ENCODE measurements around the gene NOVA1. TPM values are rescaled to one million over a fixed set of nuclear protein-coding genes. Genes with fewer than 3 reads are reported as not detected.

NOVA1 gene
- total and polyA plus RNA-seq, 2 of the 4 experiments (the other 2 are of a cell fraction), result 0.90 to 3.0 TPM

DNA sequence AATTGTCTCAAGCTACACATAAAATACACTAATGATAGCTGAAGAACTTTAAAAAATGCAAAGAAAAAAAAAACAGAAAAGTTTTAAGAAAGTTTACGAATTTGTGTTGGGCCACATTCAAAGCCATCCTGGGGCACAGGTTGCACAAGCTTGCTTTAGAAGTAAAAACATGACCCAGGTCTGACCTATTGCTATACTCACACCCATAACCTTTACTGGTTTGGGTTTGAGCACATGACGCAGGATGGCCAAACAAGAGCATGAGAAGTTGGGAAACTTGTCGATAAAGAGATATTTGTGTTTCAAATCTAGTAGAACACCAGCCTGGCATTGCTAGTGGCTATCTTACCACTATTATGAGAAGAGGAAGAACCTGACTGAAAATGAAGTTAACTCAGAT, 143.7 kb downstream of the NOVA1 start:
- ChIA-PET CTCF (no interaction called here), POLR2A (ENCODE audit: unreplicated experiment) (no interaction called here)
- in situ Hi-C loops (cut with MboI; ENCODE audit: low sequenced_read_pairs), result no loop called here
- H3K36me3 ChIP-seq (ENCODE audit: control insufficient read depth, insufficient read depth, low read length), result no peaks in the 10 kb centered on the region
- H2BK120ac ChIP-seq (ENCODE audit: low read depth, low read length), result no peak overlapping the region
- H3K4me1 ChIP-seq (ENCODE audit: control insufficient read depth, insufficient read depth, low read length), result no peaks in the 10 kb centered on the region
- H3K23ac ChIP-seq (ENCODE audit: low read depth, low read length), result no peak overlapping the region
- DNase-seq (no peak), ATAC-seq (ENCODE audit: low read depth) (no peak)
- no peak overlapping the region for H3K27ac ChIP-seq (ENCODE audit: insufficient read depth, low read length)
- H4K8ac ChIP-seq (ENCODE audit: low read depth in 2 of 2, low read length in 2 of 2), result no peak overlapping the region
- no peak overlapping the region for H3K18ac ChIP-seq (ENCODE audit: low read depth, low read length)
- H3K9me3 ChIP-seq (ENCODE audit: control insufficient read depth, insufficient read depth, low read length), result no peaks in the 10 kb centered on the region
- H4K91ac ChIP-seq (ENCODE audit: insufficient read depth, low read depth, low read length), result no peak overlapping the region
- intact Hi-C loops (cut with micrococcal nuclease), result no loop called here
- BruUV-seq (replicated peaks), result no TSS peak
- H2AK5ac ChIP-seq (ENCODE audit: low read depth, low read length), result no peak overlapping the region
- no peak overlapping the region for H3K9ac ChIP-seq (ENCODE audit: low read depth, low read length)
- H3K4ac ChIP-seq (ENCODE audit: low read depth, low read length), result no peak overlapping the region
- H4K20me1 ChIP-seq (ENCODE audit: insufficient read depth, low read length), result no peaks in the 10 kb centered on the region
- no peaks in the 10 kb centered on the region for H3K79me1 ChIP-seq (ENCODE audit: low read depth in 1 of 2, low read length in 2 of 2)
- dilution Hi-C loops (cut with HindIII; ENCODE audit: low sequenced_read_pairs, unreplicated experiment), result no loop called here
- H3K56ac ChIP-seq (ENCODE audit: extremely low read depth, insufficient read depth, low read length), result no peak overlapping the region
- no peak overlapping the region for H3K4me2 ChIP-seq (ENCODE audit: low read depth, low read length)
- TF ChIP-seq, protein P1, sequence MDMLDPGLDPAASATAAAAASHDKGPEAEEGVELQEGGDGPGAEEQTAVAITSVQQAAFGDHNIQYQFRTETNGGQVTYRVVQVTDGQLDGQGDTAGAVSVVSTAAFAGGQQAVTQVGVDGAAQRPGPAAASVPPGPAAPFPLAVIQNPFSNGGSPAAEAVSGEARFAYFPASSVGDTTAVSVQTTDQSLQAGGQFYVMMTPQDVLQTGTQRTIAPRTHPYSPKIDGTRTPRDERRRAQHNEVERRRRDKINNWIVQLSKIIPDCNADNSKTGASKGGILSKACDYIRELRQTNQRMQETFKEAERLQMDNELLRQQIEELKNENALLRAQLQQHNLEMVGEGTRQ (IDR thresholded peaks at IDR 0.05; ENCODE audit: low read depth, low read length), result no peak
- no peak for TF ChIP-seq RFX5 (IDR thresholded peaks at IDR 0.05; ENCODE audit: low read depth, low read length)
- TF ChIP-seq CEBPB (IDR thresholded peaks at IDR 0.05; ENCODE audit: low read depth, low read length), result no peak
- TF ChIP-seq NFE2L2 (IDR thresholded peaks at IDR 0.05; ENCODE audit: low read depth, low read length), result no peak
- TF ChIP-seq MAFK (IDR thresholded peaks at IDR 0.05; ENCODE audit: low read depth, low read length), result no peak
- no peak for TF ChIP-seq MAZ (IDR thresholded peaks at IDR 0.05; ENCODE audit: borderline replicate concordance, low read depth, low read length)
- no peak for TF ChIP-seq POLR2A (IDR thresholded peaks at IDR 0.05; ENCODE audit: low read depth, low read length)
- TF ChIP-seq, protein P2, sequence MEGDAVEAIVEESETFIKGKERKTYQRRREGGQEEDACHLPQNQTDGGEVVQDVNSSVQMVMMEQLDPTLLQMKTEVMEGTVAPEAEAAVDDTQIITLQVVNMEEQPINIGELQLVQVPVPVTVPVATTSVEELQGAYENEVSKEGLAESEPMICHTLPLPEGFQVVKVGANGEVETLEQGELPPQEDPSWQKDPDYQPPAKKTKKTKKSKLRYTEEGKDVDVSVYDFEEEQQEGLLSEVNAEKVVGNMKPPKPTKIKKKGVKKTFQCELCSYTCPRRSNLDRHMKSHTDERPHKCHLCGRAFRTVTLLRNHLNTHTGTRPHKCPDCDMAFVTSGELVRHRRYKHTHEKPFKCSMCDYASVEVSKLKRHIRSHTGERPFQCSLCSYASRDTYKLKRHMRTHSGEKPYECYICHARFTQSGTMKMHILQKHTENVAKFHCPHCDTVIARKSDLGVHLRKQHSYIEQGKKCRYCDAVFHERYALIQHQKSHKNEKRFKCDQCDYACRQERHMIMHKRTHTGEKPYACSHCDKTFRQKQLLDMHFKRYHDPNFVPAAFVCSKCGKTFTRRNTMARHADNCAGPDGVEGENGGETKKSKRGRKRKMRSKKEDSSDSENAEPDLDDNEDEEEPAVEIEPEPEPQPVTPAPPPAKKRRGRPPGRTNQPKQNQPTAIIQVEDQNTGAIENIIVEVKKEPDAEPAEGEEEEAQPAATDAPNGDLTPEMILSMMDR (conservative IDR thresholded peaks at IDR 0.05; ENCODE audit: low read depth, low read length), result no peak
- TF ChIP-seq CHD1 (IDR thresholded peaks at IDR 0.05; ENCODE audit: low read depth, low read length), result no peak
- TF ChIP-seq, protein P3, sequence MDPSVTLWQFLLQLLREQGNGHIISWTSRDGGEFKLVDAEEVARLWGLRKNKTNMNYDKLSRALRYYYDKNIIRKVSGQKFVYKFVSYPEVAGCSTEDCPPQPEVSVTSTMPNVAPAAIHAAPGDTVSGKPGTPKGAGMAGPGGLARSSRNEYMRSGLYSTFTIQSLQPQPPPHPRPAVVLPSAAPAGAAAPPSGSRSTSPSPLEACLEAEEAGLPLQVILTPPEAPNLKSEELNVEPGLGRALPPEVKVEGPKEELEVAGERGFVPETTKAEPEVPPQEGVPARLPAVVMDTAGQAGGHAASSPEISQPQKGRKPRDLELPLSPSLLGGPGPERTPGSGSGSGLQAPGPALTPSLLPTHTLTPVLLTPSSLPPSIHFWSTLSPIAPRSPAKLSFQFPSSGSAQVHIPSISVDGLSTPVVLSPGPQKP (IDR thresholded peaks at IDR 0.05; ENCODE audit: borderline replicate concordance, low read depth, low read length), result no peak
- no CpG with 5 or more reads among the region's 3 CpGs for WGBS, 2 experiments (ENCODE audit: extremely low coverage in 2 of 2, insufficient read length in 1 of 2)
- H3K27me3 ChIP-seq (ENCODE audit: control insufficient read depth, insufficient read depth, low read length), result no peaks in the 10 kb centered on the region
- H2BK15ac ChIP-seq (ENCODE audit: low read depth, low read length), result no peak overlapping the region
- no peak overlapping the region for H3K14ac ChIP-seq (replicated peaks; ENCODE audit: low read depth, low read length)
- H2BK5ac ChIP-seq (ENCODE audit: low read depth, low read length, poor library complexity, severe bottlenecking), result no peak overlapping the region
- no peak overlapping the region for H3K4me3 ChIP-seq (ENCODE audit: insufficient read depth, low read depth, low read length)
- H2AFZ ChIP-seq (replicated peaks; ENCODE audit: low read length, poor library complexity), result no peak overlapping the region
- no peak overlapping the region for H2AK9ac ChIP-seq (replicated peaks; ENCODE audit: low read depth, low read length, poor library complexity)
- H2BK20ac ChIP-seq (ENCODE audit: low read depth, low read length), result no peak overlapping the region
- H4K5ac ChIP-seq (ENCODE audit: low read depth, low read length), result no peak overlapping the region
- H3K9me1 ChIP-seq (ENCODE audit: insufficient read depth, low read length), result no peaks in the 10 kb centered on the region
